Vagina (tissue), 2 donors: ENCODE results near the gene BCL7B.

ENCODE experiments used
- POLR2A ChIP-seq, 2 donors: fragments of 450-650 bp; IDR thresholded peaks; one replicate each; pipeline ENCODE4 v1.6.1; 2017; ENCODE audit warnings: antibody characterized with exemption in 2 of 2, mild to moderate bottlenecking in 2 of 2, moderate library complexity in 2 of 2
- TF ChIP-seq, protein P1 (sequence below), 3 experiments: fragments of 450-650 bp in 2 of 3; fragments of 200-600 bp in 1 of 3; sonication (generic) in 1 of 3; IDR thresholded peaks; one replicate each; pipeline ENCODE4 v1.5.1; 2017 to 2019; ENCODE audit warnings: antibody characterized with exemption in 3 of 3, mild to moderate bottlenecking in 2 of 3, moderate library complexity in 2 of 3

DNA sequence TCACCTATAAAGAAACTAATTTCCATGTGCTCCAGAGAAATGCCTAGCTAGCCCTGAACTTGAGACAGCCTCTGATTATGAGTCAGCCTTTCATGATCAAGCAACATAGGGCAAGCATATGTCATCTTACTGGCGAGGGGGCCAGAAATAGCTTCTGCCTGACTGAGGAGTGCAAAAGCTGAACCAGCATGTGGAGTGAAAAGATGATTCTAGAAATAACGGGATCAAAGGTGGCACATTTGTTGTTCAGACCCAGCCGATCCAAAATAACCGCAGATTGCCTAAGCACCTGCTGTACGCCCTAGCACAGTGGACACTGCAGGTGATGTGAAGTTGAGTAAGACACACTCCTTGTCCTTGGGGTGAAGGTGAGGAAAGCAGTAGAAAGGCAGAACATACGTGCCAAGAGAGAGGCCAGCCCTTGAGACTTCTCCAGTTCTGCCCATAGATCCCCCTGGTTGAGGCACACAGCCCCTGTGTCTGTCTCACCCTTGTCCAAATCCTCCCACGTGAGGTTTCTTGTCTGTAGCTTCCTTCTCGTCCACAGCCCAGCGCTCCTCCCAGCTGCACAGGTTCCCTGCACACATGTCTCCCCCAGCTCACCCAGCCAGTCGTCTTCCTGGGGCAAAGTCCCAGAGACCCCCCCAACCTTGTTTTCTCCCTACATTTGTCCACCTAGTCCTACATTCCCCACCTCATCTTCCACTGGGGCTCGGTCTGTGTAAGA lies 2.8 kb upstream of the BCL7B start:
- TF ChIP-seq POLR2A (IDR thresholded peaks at IDR 0.05), result no peak
- TF ChIP-seq, protein P1, sequence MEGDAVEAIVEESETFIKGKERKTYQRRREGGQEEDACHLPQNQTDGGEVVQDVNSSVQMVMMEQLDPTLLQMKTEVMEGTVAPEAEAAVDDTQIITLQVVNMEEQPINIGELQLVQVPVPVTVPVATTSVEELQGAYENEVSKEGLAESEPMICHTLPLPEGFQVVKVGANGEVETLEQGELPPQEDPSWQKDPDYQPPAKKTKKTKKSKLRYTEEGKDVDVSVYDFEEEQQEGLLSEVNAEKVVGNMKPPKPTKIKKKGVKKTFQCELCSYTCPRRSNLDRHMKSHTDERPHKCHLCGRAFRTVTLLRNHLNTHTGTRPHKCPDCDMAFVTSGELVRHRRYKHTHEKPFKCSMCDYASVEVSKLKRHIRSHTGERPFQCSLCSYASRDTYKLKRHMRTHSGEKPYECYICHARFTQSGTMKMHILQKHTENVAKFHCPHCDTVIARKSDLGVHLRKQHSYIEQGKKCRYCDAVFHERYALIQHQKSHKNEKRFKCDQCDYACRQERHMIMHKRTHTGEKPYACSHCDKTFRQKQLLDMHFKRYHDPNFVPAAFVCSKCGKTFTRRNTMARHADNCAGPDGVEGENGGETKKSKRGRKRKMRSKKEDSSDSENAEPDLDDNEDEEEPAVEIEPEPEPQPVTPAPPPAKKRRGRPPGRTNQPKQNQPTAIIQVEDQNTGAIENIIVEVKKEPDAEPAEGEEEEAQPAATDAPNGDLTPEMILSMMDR (IDR thresholded peaks at IDR 0.05), result no peak
